ENCODE measurements around the gene PPIAL4G. TPM values are rescaled to one million over a fixed set of nuclear protein-coding genes. Genes with fewer than 3 reads are reported as not detected.
"Not testable (repeated sequence)": the region's sequence is repeated elsewhere in the genome, so short reads cannot be mapped to it uniquely, and the experiment has no call there.

Gene PPIAL4G
- total RNA-seq, 1 experiment from 2014 or later: not detected

DNA sequence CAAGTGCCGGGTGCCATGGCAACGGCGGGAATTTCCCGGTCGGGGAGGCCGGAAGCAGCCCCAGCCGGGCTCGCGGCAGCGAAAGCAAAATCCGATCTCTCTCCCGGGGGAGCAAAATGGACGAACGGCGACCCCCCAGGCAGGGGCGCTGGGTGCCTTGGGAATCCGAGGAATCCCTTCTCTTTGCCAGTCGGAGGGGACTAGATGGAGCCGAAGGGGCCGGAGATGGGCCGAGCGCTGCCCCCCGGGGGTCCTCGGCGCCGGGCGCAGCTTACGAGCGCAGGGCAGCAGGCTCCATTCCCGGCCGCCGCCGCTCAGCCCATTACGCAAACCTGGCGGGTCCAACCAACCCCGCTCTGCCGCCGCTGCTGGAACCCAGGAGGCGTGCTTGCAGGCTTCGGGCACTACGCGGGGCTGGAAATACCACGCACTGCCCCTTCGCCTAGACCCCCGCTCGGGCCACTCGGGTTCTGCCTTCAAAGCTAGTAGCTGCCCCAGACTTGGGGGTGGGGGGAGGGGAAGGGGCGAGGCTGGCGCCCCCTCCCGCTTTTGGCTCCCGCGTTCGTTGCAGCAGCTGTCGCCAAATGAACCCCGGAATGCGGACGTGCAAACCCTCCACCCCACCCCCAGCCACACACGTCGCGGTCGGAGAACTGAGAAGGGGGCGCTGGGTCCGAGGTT, 24.1 kb downstream of the PPIAL4G start:
- not testable (repeated sequence) for H3K9me3 ChIP-seq (replicated peaks); H3K27me3 ChIP-seq (replicated peaks); H3K4me1 ChIP-seq (replicated peaks); H3K36me3 ChIP-seq
- peak in 1 of 2 experiments; percentile 47 for DNase-seq (ENCODE audit: low read depth in 1 of 2, low spot score in 2 of 2)
- Histone ChIP-seq H3K4me3 (peak overlapping the region; percentile 42), H3K27ac (peak overlapping the region; percentile 64)

DNA sequence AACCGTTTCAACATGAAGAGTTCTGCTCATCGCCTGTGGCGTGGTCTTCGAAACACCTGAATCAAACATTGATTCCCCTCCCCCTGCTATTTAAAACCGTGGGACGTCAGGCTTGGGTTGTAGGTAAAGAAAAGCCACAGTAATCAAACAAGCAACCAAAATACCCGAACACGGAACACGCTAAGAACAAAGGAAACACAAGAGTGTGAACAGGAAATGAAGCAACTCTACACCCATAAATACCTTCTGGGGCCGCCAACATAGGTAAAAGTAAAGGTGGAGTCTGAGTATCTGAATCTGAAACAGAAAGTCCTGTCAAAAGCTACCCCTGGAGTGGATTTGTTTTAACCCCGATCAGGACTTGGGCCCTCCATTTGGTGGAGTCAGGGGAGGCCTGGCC, 24.7 kb downstream of the PPIAL4G start:
- not testable (repeated sequence) for H3K9me3 ChIP-seq (replicated peaks); H3K36me3 ChIP-seq; H3K4me1 ChIP-seq (replicated peaks); DNase-seq (ENCODE audit: low read depth in 1 of 2, low spot score in 2 of 2); H3K27me3 ChIP-seq (replicated peaks)
- H3K27ac ChIP-seq: peak overlapping the region; percentile 64; the same call in 1 of the 2 replicates
- peak overlapping the region; percentile 42 for H3K4me3 ChIP-seq

DNA sequence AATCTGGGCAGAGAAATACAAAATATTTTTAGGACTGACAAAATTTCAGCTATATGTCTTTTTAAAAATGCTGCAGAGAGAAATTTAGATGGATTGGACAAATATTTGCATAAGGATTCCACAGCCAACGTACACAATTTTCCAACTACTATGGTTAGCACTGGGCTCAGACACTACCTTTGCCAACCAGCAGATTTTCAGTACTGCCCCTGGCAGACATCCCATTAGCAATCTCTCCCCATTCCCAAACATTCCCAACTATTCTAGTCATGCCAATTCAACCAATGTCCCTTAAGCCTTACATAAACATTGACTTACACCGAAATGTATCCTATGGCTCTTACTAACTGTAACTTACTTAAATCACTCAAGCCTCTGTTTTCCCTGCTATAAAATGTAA, 30.3 kb downstream of the PPIAL4G start:
- not testable (repeated sequence) for H3K27me3 ChIP-seq (replicated peaks); H3K4me1 ChIP-seq (replicated peaks); H3K36me3 ChIP-seq; H3K27ac ChIP-seq; H3K9me3 ChIP-seq (replicated peaks); H3K4me3 ChIP-seq
- DNase-seq (ENCODE audit: low read depth in 1 of 2, low spot score in 2 of 2): peak; percentile 14 to 53

DNA sequence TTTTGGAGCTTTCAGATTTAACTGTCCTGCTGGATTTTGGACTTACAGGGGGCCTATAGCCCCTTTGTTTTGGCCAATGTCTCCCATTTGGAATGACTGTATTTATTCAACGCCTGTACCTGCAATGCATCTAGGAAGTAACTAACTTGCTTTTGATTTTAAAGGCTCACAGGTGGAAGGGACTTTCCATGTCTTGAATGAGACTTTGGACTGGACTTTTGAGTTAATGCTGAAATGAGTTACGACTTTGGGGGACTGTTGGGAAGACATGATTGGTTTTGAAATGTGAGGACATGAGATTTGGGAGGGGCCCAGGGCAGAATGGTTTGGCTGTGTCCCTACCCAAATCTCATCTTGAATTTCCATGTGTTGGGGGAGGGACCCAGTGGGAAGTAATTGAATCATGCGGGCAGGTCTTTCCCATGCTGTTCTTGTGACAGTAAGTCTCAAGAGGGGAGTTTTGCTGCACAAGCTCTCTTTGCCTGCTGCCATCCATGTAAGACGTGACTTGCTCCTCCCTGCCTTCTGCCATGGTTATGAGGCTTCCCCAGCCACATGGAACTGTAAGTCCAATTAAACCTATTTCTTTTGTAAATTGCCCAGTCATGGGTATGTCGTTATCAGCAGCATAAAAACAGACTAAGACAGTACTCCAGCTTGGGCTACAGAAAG, 43.3 kb downstream of the PPIAL4G start:
- not testable (repeated sequence) for H3K27ac ChIP-seq; H3K4me3 ChIP-seq; H3K36me3 ChIP-seq; DNase-seq (ENCODE audit: low read depth in 1 of 2, low spot score in 2 of 2); H3K4me1 ChIP-seq (replicated peaks); H3K9me3 ChIP-seq (replicated peaks); H3K27me3 ChIP-seq (replicated peaks)

DNA sequence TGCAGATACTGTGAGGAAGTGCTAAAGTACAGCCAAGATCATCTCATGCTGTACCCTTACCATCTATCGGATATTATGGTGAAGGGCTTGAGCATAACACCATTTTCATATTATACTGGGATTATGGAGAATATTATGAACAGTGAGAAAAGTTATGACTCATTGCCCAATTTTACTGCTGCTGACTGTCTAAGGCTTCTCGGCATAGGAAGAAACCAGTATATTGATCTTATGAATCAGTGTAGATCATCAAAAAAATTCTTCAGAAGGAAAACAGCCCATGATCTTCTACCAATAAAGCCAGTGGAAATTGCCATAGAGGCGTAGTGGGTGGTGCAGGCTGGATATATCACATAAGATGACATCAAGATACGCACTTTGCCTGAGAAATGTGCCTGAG, 47.7 kb downstream of the PPIAL4G start:
- no peaks in the 10 kb centered on the region for H3K9me3 ChIP-seq (replicated peaks)
- H3K4me1 ChIP-seq (replicated peaks): no peaks in the 10 kb centered on the region

DNA sequence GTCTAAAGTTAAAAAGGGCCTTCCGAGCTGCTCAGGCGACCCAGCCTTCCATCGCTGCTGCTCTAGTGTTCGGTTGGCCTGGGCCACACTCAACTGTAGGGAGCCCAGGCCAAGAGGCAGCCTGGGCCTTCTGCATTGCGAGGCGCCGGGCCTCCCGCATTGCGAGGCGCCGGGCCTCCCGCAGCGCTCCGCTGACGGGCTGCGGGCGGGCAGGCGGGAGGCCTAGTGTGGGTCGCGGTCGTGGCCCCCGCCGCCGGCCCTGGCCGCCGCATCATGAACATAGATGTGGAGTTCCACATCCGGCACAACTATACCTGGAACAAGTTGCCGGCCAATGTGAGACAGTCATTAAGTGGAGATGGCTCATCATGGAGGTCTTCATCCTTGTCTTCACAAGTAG, 48.3 kb downstream of the PPIAL4G start:
- H3K9me3 ChIP-seq (replicated peaks): no peaks in the 10 kb centered on the region
- H3K27me3 ChIP-seq (replicated peaks): no peaks in the 10 kb centered on the region
- H3K36me3 ChIP-seq: peaks cover 3% of the 10 kb centered on the region; the same call in 1 of the 2 replicates
- H3K4me1 ChIP-seq (replicated peaks): no peaks in the 10 kb centered on the region
- no peak overlapping the region for H3K4me3 ChIP-seq
- no peak overlapping the region for H3K27ac ChIP-seq
- no peak for DNase-seq (ENCODE audit: low read depth in 1 of 2, low spot score in 2 of 2)

More for the DNA sequence above, 47.7 kb downstream of the PPIAL4G start:
- DNase-seq (ENCODE audit: low read depth in 1 of 2, low spot score in 2 of 2): no peak
- H3K36me3 ChIP-seq: peaks cover 3% of the 10 kb centered on the region; the same call in 1 of the 2 replicates
- H3K27ac ChIP-seq: no peak overlapping the region
- H3K4me3 ChIP-seq: no peak overlapping the region
- no peaks in the 10 kb centered on the region for H3K27me3 ChIP-seq (replicated peaks)

DNA sequence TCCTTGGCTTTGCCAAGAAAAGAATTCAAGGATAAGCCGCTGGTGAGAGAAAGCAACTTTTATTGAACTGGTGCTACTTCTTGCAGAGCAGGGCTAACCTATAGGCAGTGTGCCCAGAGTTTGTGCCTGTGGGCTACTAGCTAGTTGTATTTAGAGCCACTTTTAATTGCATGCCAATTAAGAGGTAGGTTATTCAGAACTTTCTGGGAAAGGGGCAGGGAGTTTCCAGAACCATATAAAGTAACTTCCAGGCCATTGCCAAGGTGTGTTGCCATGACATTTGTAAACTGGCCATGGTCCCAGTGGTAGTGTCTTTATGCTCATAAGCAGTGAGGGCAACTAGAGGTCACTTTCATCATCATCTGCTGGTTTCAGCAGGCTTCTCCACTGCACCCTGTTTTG, 50.2 kb downstream of the PPIAL4G start:
- H3K27ac ChIP-seq; H3K9me3 ChIP-seq (replicated peaks); H3K27me3 ChIP-seq (replicated peaks); H3K4me3 ChIP-seq; H3K4me1 ChIP-seq (replicated peaks); H3K36me3 ChIP-seq; DNase-seq (ENCODE audit: low read depth in 1 of 2, low spot score in 2 of 2): not testable (repeated sequence)

Other genes starting within 250 kb of the PPIAL4G start
- gene NBPF14, start 112.7 kb upstream of the PPIAL4G start, total RNA-seq (2014; rRNA removed; shearing (Covaris generic)): 25.5 and 34.7 TPM in 2 replicates

Measured in SJSA1 (cell line).